ENCODE measurements around the gene ZNF699. TPM values are rescaled to one million over a fixed set of nuclear protein-coding genes. Genes with fewer than 3 reads are reported as not detected.
"Not testable (repeated sequence)": the region's sequence is repeated elsewhere in the genome, so short reads cannot be mapped to it uniquely, and the experiment has no call there.

Gene ZNF699
- polyA plus RNA-seq (2013, experiment 1 of 2; ENCODE audit: insufficient read length), result 5.3 TPM
- 5.2 TPM for polyA plus RNA-seq (2013, experiment 2 of 2; ENCODE audit: insufficient read length)

GRCh38 chr19:9309139-9309973, at the start of gene ZNF699:
Gene ZNF699 (minus strand): TSS chr19:9309838. CDS start chr19:9305119, 4,719 bp downstream.
- DNase-seq, result peak; percentile 99

- peak; percentile 14 for DNase-seq
Measured at GRCh38 chr19:9354651-9355050, 45.0 kb upstream of the ZNF699 start.

GRCh38 chr19:9353011-9353410, 43.4 kb upstream of the ZNF699 start:
- DNase-seq, result no peak

GRCh38 chr19:9352505-9352904, 42.9 kb upstream of the ZNF699 start:
- no peak for DNase-seq

GRCh38 chr19:9348671-9349070, 39.0 kb upstream of the ZNF699 start:
- DNase-seq, result no peak

GRCh38 chr19:9348253-9348652, 38.6 kb upstream of the ZNF699 start:
- no peak for DNase-seq

- no peak for DNase-seq
Measured at GRCh38 chr19:9345005-9345404, 35.4 kb upstream of the ZNF699 start.

- no peak for DNase-seq
Measured at GRCh38 chr19:9342610-9343304, 33.1 kb upstream of the ZNF699 start.

- no peak for DNase-seq
Measured at GRCh38 chr19:9329999-9330398, 20.4 kb upstream of the ZNF699 start.

- no peak for DNase-seq
Measured at GRCh38 chr19:9324584-9324962, 14.9 kb upstream of the ZNF699 start.

GRCh38 chr19:9323919-9324583, 14.4 kb upstream of the ZNF699 start, which contains the start of gene ZNF559:
Gene ZNF559 (plus strand): TSS chr19:9324179. CDS start chr19:9338550, 14,371 bp downstream.
- DNase-seq, result peak; percentile 96

GRCh38 chr19:9323557-9323918, 13.9 kb upstream of the ZNF699 start:
- DNase-seq, result peak; percentile 78

GRCh38 chr19:9322201-9322600, 12.6 kb upstream of the ZNF699 start:
- not testable (repeated sequence) for DNase-seq

GRCh38 chr19:9321756-9322155, 12.1 kb upstream of the ZNF699 start:
- DNase-seq, result not testable (repeated sequence)

GRCh38 chr19:9321338-9321737, 11.7 kb upstream of the ZNF699 start:
- no peak for DNase-seq

- no peak for DNase-seq
Measured at GRCh38 chr19:9313756-9314155, 4.1 kb upstream of the ZNF699 start.

GRCh38 chr19:9309974-9310446, 372 bp upstream of the ZNF699 start:
- peak; percentile 93 for DNase-seq

- no peak for DNase-seq
Measured at GRCh38 chr19:9308091-9308770, 1.4 kb downstream of the ZNF699 start.

GRCh38 chr19:9306443-9306842, 3.2 kb downstream of the ZNF699 start:
- peak; percentile 91 for DNase-seq

- DNase-seq, result no peak
Measured at GRCh38 chr19:9296336-9296735, 13.3 kb downstream of the ZNF699 start.

GRCh38 chr19:9295411-9295849, 14.2 kb downstream of the ZNF699 start:
- DNase-seq, result peak; percentile 15

- no peak for DNase-seq
Measured at GRCh38 chr19:9289231-9289884, 20.3 kb downstream of the ZNF699 start.
